Caco-2 (cell line): ENCODE measurements around the gene SPATS2L. TPM values are rescaled to one million over a fixed set of nuclear protein-coding genes. Genes with fewer than 3 reads are reported as not detected.

Experiments
- BruUV-seq: library from RNA; stranded (reverse); fragments of 400-500 nt; replicated peaks from 2 replicates; lab custom pipeline; 2021; lab: Mats Ljungman, UMichigan
- CTCF ChIA-PET: fragments of 300-600 bp; sonication (Branson Sonifier 250); formaldehyde crosslinking; loops from one replicate; lab custom pipeline; 2022; ENCODE audit warnings: antibody characterized with exemption; lab: Charles Lee
- POLR2A ChIA-PET: fragments of 300-600 bp; sonication (Branson Sonifier 250); formaldehyde crosslinking; loops from one replicate; lab custom pipeline; 2022; ENCODE audit warnings: antibody characterized with exemption; lab: Charles Lee
- DNase-seq, 2 experiments: peaks; one replicate each; pipeline versions ENCODE4 v3.0.0 to v3.0.0-alpha.2; 2020 to 2022
- H3K27me3 ChIP-seq: replicated peaks from 2 replicates; pipeline ENCODE4 v1.6.0; 2011; ENCODE audit warnings: low read length; ENCODE audit not compliant: control insufficient read depth, insufficient read depth
- H3K36me3 ChIP-seq: 2 replicates; pipeline ENCODE4 v1.5.1; 2011; ENCODE audit warnings: low read length; ENCODE audit not compliant: control insufficient read depth, insufficient read depth
- H3K4me1 ChIP-seq: fragments of 250-450 bp; sonication (Bioruptor Pico); 2 replicates; pipeline ENCODE4 v1.5.1; 2020; ENCODE audit warnings: mild to moderate bottlenecking
- H3K4me3 ChIP-seq: 2 replicates; pipeline ENCODE4 v1.5.1; 2011; ENCODE audit warnings: low read depth, mild to moderate bottlenecking, control low read depth, low read length
- H3K9me3 ChIP-seq: fragments of 250-450 bp; sonication (Bioruptor Pico); 2 replicates; pipeline ENCODE4 v1.5.1; 2020; ENCODE audit warnings: mild to moderate bottlenecking, moderate library complexity
- H3K27ac Mint-ChIP-seq: one replicate; pipeline ENCODE4 v1.8.0; 2022; ENCODE audit warnings: mixed read lengths; ENCODE audit not compliant: unreplicated experiment
- H3K27me3 Mint-ChIP-seq: one replicate; pipeline ENCODE4 v1.8.0; 2022; ENCODE audit warnings: mixed read lengths; ENCODE audit not compliant: insufficient read depth, unreplicated experiment
- H3K36me3 Mint-ChIP-seq: one replicate; pipeline ENCODE4 v1.8.0; 2022; ENCODE audit warnings: mild to moderate bottlenecking, mixed read lengths; ENCODE audit not compliant: insufficient read depth, unreplicated experiment
- H3K4me1 Mint-ChIP-seq: one replicate; pipeline ENCODE4 v1.8.0; 2022; ENCODE audit warnings: low read depth, mixed read lengths; ENCODE audit not compliant: unreplicated experiment
- H3K4me3 Mint-ChIP-seq: one replicate; pipeline ENCODE4 v1.8.0; 2022; ENCODE audit warnings: mild to moderate bottlenecking, moderate library complexity, mixed read lengths; ENCODE audit not compliant: unreplicated experiment
- H3K9me3 Mint-ChIP-seq: one replicate; pipeline ENCODE4 v1.8.0; 2022; ENCODE audit warnings: mixed read lengths; ENCODE audit not compliant: unreplicated experiment
- CTCF ChIP-seq, 2 experiments: fragments of 200-600 bp in 1 of 2; IDR thresholded peaks; 1 replicate in 1 of 2; 2 replicates in 1 of 2; pipeline versions ENCODE4 v1.5.1 to v1.8.0; 2011 to 2022; ENCODE audit warnings: antibody characterized with exemption in 1 of 2, control low read depth in 1 of 2, inconsistent platforms in 1 of 2, low read depth in 1 of 2, low read length in 1 of 2, mild to moderate bottlenecking in 1 of 2, moderate library complexity in 1 of 2; ENCODE audit not compliant: insufficient read depth in 1 of 2, severe bottlenecking in 1 of 2, unreplicated experiment in 1 of 2
- intact Hi-C: fragments of 100-400 bp; cut with micrococcal nuclease; formaldehyde crosslinking; loops from one replicate; pipeline ENCODE4 v1.10.0; 2022; ENCODE audit not compliant: unreplicated experiment
- total RNA-seq: library from RNA; stranded (reverse); gene quantifications from 2 replicates; pipeline ENCODE4 v1.2.3, GENCODE V29; 2022

SPATS2L gene
- total RNA-seq, 1 experiment from 2014 or later, result 196 TPM

GRCh38 chr2:200502196-200502595, 195.7 kb downstream of the SPATS2L start:
- Mint-ChIP-seq H3K27me3 (no peaks in the 10 kb centered on the region), H3K27ac (no peak overlapping the region), H3K36me3 (peaks cover 4% of the 10 kb centered on the region), H3K4me1 (peaks cover 7% of the 10 kb centered on the region), H3K9me3 (peaks cover 9% of the 10 kb centered on the region), H3K4me3 (no peak overlapping the region)
- Histone ChIP-seq H3K4me3 (no peak overlapping the region), H3K9me3 (0 out of 2 replicates have a peak, but pooled peaks cover 2% of the 10 kb centered on the region), H3K36me3 (no peaks in the 10 kb centered on the region), H3K4me1 (no peaks in the 10 kb centered on the region; the same call in none of the 2 replicates), H3K27me3 (no peaks in the 10 kb centered on the region)
- no peak for TF ChIP-seq CTCF (IDR thresholded peaks at IDR 0.05; ENCODE audit: insufficient read depth in 1 of 2, low read depth in 1 of 2, low read length in 1 of 2, severe bottlenecking in 1 of 2, unreplicated experiment in 1 of 2)
- BruUV-seq, result no TSS peak
- ChIA-PET CTCF (no interaction called here), POLR2A (no interaction called here)
- no peak for DNase-seq
- intact Hi-C loops, result no loop called here

- Mint-ChIP-seq H3K4me3 (peak overlapping the region; percentile 1), H3K36me3 (peaks cover 4% of the 10 kb centered on the region), H3K4me1 (peaks cover 7% of the 10 kb centered on the region), H3K27me3 (no peaks in the 10 kb centered on the region), H3K9me3 (peaks cover 9% of the 10 kb centered on the region), H3K27ac (peak overlapping the region; percentile 73)
- DNase-seq, result no peak
- Histone ChIP-seq H3K36me3 (no peaks in the 10 kb centered on the region), H3K4me3 (no peak overlapping the region), H3K4me1 (peaks cover 19% of the 10 kb centered on the region), H3K9me3 (0 out of 2 replicates have a peak, but pooled peaks cover 2% of the 10 kb centered on the region), H3K27me3 (no peaks in the 10 kb centered on the region)
- BruUV-seq, result no TSS peak
- intact Hi-C loops, result loop anchor here (2.0 kb wide), 1 partner anchor 24 kb away; no protein-coding TSS in a partner anchor
- no peak for TF ChIP-seq CTCF (IDR thresholded peaks at IDR 0.05; ENCODE audit: insufficient read depth in 1 of 2, low read depth in 1 of 2, low read length in 1 of 2, severe bottlenecking in 1 of 2, unreplicated experiment in 1 of 2)
- ChIA-PET CTCF (no interaction called here), POLR2A (no interaction called here)
These were observed 200.2 kb downstream of the SPATS2L start for GRCh38 chr2:200506679-200507078.

GRCh38 chr2:200507179-200507578, 200.7 kb downstream of the SPATS2L start:
- Histone ChIP-seq H3K9me3 (0 out of 2 replicates have a peak, but pooled peaks cover 2% of the 10 kb centered on the region), H3K36me3 (no peaks in the 10 kb centered on the region), H3K4me1 (peaks cover 19% of the 10 kb centered on the region), H3K27me3 (no peaks in the 10 kb centered on the region), H3K4me3 (no peak overlapping the region)
- intact Hi-C loops, result loop anchor here (2.0 kb wide), 1 partner anchor 24 kb away; no protein-coding TSS in a partner anchor
- Mint-ChIP-seq H3K27me3 (no peaks in the 10 kb centered on the region), H3K9me3 (peaks cover 6% of the 10 kb centered on the region), H3K36me3 (peaks cover 4% of the 10 kb centered on the region), H3K4me3 (peak overlapping the region; percentile 1), H3K4me1 (peaks cover 7% of the 10 kb centered on the region), H3K27ac (peak overlapping the region; percentile 73)
- CTCF ChIA-PET, result interaction anchor here (1.3 kb wide), 1 partner anchor 23 kb away, joined by 5 read pairs; no protein-coding TSS in a partner anchor
- peak in 1 of 2 experiments; percentile 53 for DNase-seq
- POLR2A ChIA-PET, result interaction anchor here (0.6 kb wide), 1 partner anchor 553 kb away, joined by 5 read pairs; no protein-coding TSS in a partner anchor
- TF ChIP-seq CTCF (IDR thresholded peaks at IDR 0.05; ENCODE audit: insufficient read depth in 1 of 2, low read depth in 1 of 2, low read length in 1 of 2, severe bottlenecking in 1 of 2, unreplicated experiment in 1 of 2), result no peak
- BruUV-seq, result no TSS peak
